Lung (tissue), 12 donors: ENCODE data around the gene GPR35. TPM values are rescaled to one million over a fixed set of nuclear protein-coding genes. Genes with fewer than 3 reads are reported as not detected.

Experiments used
- ATAC-seq: fragments of 200-7000 bp; cut with Tn5 transposase; one replicate; pipeline ENCODE4 v1.9.1; 2020; ENCODE audit warnings: moderate number of reproducible peaks; ENCODE audit not compliant: insufficient read depth, low FRiP score
- DNase-seq, 3 donors: peaks; one replicate each; pipeline ENCODE4 v3.0.0-alpha.2; 2013 to 2017
- H3K27ac ChIP-seq, 2 donors: one replicate each; pipeline ENCODE4 v1.5.1; 2013; ENCODE audit warnings: mild to moderate bottlenecking in 2 of 2, moderate library complexity in 2 of 2, control low read depth in 1 of 2, inconsistent platforms in 1 of 2, low read depth in 1 of 2, low read length in 1 of 2
- H3K27me3 ChIP-seq, 3 donors: one replicate each; pipeline ENCODE4 v1.5.1; 2013; ENCODE audit warnings: low read length in 2 of 3; ENCODE audit not compliant: control insufficient read depth in 3 of 3, insufficient read depth in 3 of 3
- H3K36me3 ChIP-seq, 4 donors: one replicate each; pipeline ENCODE4 v1.5.1; 2013; ENCODE audit warnings: low read length in 4 of 4, mild to moderate bottlenecking in 1 of 4, moderate library complexity in 1 of 4; ENCODE audit not compliant: control insufficient read depth in 4 of 4, insufficient read depth in 4 of 4
- H3K4me1 ChIP-seq, 5 donors: one replicate each; pipeline ENCODE4 v1.5.1; 2013; ENCODE audit warnings: low read length in 5 of 5, mild to moderate bottlenecking in 2 of 5, moderate library complexity in 1 of 5; ENCODE audit not compliant: control insufficient read depth in 5 of 5, insufficient read depth in 5 of 5
- H3K4me3 ChIP-seq: one replicate; pipeline ENCODE4 v1.5.1; 2013; ENCODE audit warnings: mild to moderate bottlenecking, control low read depth, moderate library complexity
- H3K9ac ChIP-seq, 2 donors: one replicate each; pipeline ENCODE4 v1.5.1; 2013; ENCODE audit warnings: low read length in 2 of 2, control low read depth in 1 of 2; ENCODE audit not compliant: insufficient read depth in 1 of 2
- H3K9me3 ChIP-seq, 4 donors: one replicate each; pipeline ENCODE4 v1.5.1; 2013; ENCODE audit warnings: low read length in 3 of 4, mild to moderate bottlenecking in 1 of 4, moderate library complexity in 1 of 4; ENCODE audit not compliant: control insufficient read depth in 4 of 4, insufficient read depth in 3 of 4
- CTCF ChIP-seq: IDR thresholded peaks from 2 replicates; pipeline ENCODE4 v1.5.1; 2012; ENCODE audit warnings: mild to moderate bottlenecking; ENCODE audit errors: control extremely low read depth, extremely low read depth
- WGBS, 2 donors: extraction: QIAGEN DNeasy Blood & Tissue Kit; methylation state at CpG; one replicate each; pipeline ENCODE4 v1.1.7; 2013; 5-methylcytosine and 5-hydroxymethylcytosine counted together
- polyA plus RNA-seq, 2 donors: library from polyadenylated mRNA; stranded (reverse); fragments of 200-250 nt; gene quantifications; one replicate each; pipeline ENCODE4 v1.2.1, GENCODE V29; 2013
- total RNA-seq, 2 donors: library from RNA; depleted of rRNA in 1 of 2; stranded (reverse); fragments of >200 nt in 1 of 2; gene quantifications; one replicate each; pipeline ENCODE4 v1.2.1, GENCODE V29; 2014 to 2021
- donor health status: control.
- donor health status: control.
- donor health status: Bipolar disorder and iron deficiency.
- donor health status: healthy.
- donor health status: DM: yes; HTN: yes; CAD: no.

Gene GPR35
- total and polyA plus RNA-seq, 4 donors: 2.3 to 10.3 (median 4.1) TPM

DNA sequence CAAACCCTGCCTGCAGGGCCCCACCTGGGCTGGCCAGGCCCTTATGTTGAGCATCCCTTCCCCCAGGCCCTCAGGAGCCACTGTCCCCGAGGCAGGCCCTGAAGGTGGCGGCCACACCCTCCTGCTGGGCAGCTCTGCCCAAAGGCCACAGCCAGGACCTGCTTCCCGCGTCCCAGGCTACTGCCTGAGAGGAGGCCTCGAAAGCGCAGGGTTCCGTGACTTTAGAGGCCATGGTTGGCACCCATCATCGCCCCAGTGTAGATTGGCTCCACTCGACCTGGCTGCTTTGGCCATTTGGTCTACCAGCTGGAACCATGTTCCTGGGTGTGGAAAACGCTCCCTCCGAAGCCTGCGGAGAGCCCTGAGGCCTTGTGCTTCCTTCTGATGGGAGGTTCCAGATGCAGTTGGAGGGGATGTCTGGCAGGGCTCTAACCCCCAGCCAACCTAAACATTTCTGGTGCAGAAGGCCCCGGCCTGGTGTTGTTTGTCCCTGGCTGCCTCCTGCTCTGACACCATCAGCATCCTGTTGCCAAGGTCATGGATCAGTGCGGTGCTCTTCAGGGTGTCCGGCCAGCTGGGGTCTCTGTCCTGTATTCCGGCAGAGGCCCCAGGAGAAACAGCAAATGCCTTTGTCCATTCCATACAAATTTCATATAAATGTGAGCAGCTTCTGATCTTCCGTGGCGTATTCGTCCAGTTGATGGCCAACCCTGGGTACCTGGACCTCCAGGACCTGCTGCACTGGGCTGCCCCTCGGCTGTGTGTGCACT is 24.0 kb upstream of the GPR35 start:
- no peak for TF ChIP-seq CTCF
- Histone ChIP-seq H3K4me3 (no peak overlapping the region), H3K36me3 (peaks cover 0 to 30% (median 0%) of the 10 kb centered on the region in 4 donors), H3K9ac (no peak overlapping the region), H3K9me3 (no peaks in the 10 kb centered on the region), H3K4me1 (peaks cover 0 to 9% (median 5%) of the 10 kb centered on the region in 5 donors), H3K27me3 (no peaks in the 10 kb centered on the region), H3K27ac (no peak overlapping the region)
- 84 to 94% methylated on average over 20 of the region's 20 CpGs for WGBS, 2 donors
- ATAC-seq: no peak
- no peak for DNase-seq

DNA sequence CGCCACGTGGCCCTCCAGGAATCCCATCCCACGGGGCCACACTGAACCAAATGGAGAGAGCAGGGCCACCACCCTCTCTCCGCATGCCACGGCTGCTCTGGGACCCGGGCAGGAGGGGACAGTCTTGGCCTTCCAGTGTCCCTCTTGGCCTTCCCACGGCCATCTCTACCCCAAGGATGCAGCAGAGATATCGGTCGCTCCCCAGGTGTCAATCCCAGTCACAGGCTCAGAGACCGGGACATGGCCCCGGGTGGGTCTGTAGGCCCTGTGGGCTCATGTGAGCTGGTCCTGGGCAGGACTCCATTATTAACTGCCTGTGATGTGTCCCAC is 23.5 kb upstream of the GPR35 start:
- H3K4me1 ChIP-seq: peaks cover 0 to 9% (median 5%) of the 10 kb centered on the region in 5 donors
- H3K36me3 ChIP-seq: peaks cover 0 to 26% (median 0%) of the 10 kb centered on the region in 4 donors
- H3K9me3 ChIP-seq: no peaks in the 10 kb centered on the region
- no peak for ATAC-seq
- no peak overlapping the region for H3K4me3 ChIP-seq
- 95 to 96% methylated on average over 11 of the region's 11 CpGs for WGBS, 2 donors
- H3K27ac ChIP-seq: no peak overlapping the region
- no peak overlapping the region for H3K9ac ChIP-seq
- no peaks in the 10 kb centered on the region for H3K27me3 ChIP-seq
- TF ChIP-seq CTCF: no peak
- DNase-seq: no peak

DNA sequence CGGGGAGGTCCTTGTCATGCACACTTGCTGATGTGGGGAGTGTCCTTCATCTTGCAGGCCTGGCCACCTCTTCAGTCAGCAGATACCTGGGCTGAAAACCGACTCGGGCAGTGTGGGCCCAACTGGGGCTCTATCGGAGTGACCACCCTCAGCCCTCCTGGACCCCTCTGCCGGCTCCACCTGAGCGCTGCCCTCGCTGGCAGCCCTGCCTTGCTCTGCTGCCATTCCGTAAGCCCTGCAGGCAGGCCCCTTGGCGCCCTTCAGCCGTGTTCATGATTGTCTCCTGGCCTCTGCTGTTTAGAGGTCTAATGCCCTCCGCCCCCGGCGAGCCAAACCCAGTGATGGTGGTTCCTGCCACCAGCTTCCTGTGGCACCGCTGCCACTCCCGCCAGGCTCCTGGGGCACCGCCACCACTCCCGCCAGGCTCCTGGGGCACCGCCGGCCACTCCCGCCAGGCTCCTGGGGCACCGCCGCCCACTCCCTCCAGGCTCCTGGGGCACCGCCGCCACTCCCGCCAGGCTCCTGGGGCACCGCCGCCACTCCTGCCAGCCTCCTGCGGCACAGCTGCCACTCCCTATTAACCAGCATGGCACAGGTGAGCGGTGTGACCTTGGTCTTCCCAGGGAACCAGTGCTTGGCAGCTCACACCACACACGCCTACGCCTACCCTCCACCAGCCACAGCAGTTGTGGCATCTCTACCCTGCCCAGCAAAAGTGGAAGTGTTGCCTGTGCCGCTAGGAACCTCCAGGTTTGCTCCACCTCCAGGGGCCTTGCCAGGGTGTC is 22.8 kb upstream of the GPR35 start:
- Histone ChIP-seq H3K27me3 (no peaks in the 10 kb centered on the region), H3K27ac (no peak overlapping the region), H3K9me3 (no peaks in the 10 kb centered on the region), H3K4me1 (peaks cover 0 to 9% (median 5%) of the 10 kb centered on the region in 5 donors), H3K9ac (no peak overlapping the region), H3K36me3 (peaks cover 0 to 22% (median 0%) of the 10 kb centered on the region in 4 donors), H3K4me3 (no peak overlapping the region)
- no peak for TF ChIP-seq CTCF
- DNase-seq (no peak), ATAC-seq (no peak)
- 91 to 93% methylated on average over 30 to 32 of the region's 32 CpGs for WGBS, 2 donors
